Nephron (organoid): ENCODE results near the gene NHLRC4.

Experiments
- H3K27ac Mint-ChIP-seq, 3 experiments: 2 replicates each; pipeline ENCODE4 v1.8.0; 2020; ENCODE audit warnings: mixed read lengths in 3 of 3, mild to moderate bottlenecking in 2 of 3, moderate library complexity in 1 of 3
- H3K27me3 Mint-ChIP-seq: 2 replicates; pipeline ENCODE4 v1.8.0; 2021; ENCODE audit warnings: low read depth, mild to moderate bottlenecking, moderate library complexity, mixed read lengths
- H3K36me3 Mint-ChIP-seq: 2 replicates; pipeline ENCODE4 v1.8.0; 2020; ENCODE audit warnings: low read depth, mixed read lengths
- H3K4me1 Mint-ChIP-seq: 2 replicates; pipeline ENCODE4 v1.8.0; 2020; ENCODE audit warnings: mixed read lengths
- H3K4me3 Mint-ChIP-seq, 3 experiments: 2 replicates each; pipeline ENCODE4 v1.8.0; 2020; ENCODE audit warnings: mild to moderate bottlenecking in 3 of 3, mixed read lengths in 3 of 3, moderate library complexity in 2 of 3
- H3K9me3 Mint-ChIP-seq: 2 replicates; pipeline ENCODE4 v1.8.0; 2020; ENCODE audit warnings: mixed read lengths
- TF ChIP-seq, protein P1 (sequence below), 3 experiments: fragments of 200-600 bp; sonication (generic); IDR thresholded peaks; one replicate each; pipeline ENCODE4 v1.5.0; 2021; ENCODE audit warnings: antibody characterized with exemption in 3 of 3; ENCODE audit not compliant: unreplicated experiment in 3 of 3

Gene NHLRC4

DNA sequence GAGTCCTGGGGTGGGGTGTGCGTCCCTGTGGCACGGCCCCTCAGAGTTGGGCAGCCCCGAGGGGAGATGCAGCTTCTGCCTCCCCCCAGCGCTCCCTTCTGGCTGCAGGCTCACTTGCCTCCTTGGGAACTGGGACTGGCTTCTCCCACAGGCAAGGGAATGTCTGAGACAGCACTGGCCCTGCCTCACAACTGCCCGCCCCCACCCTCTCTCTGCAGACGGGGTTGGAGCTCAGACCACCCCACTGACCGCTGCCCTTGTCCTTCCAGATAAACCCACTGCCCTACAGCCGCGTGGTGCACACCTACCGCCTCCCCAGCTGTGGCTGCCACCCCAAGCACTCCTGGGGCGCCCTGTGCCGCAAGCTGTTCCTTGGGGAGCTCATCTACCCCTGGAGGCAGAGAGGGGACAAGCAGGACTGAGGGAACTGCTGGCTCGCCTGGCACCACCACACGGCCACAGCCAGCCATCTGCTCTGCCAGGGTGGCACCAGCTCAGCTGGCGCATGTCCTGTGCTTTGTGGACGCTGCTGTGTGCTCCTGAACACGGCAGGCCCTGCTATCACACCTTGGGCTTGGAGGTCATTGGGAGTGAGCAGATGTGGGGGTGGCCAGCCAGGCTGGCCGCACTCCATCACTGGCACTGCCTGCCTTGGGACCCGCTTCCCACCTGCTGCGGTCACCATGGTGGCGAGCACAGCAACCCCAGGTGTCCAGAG is 16.0 kb downstream of the NHLRC4 start:
- Mint-ChIP-seq H3K36me3 (no peaks in the 10 kb centered on the region), H3K27ac (no peak overlapping the region), H3K27me3 (peaks cover 4% of the 10 kb centered on the region), H3K4me3 (no peak overlapping the region), H3K9me3 (no peaks in the 10 kb centered on the region), H3K4me1 (peaks cover 16% of the 10 kb centered on the region)
- TF ChIP-seq, protein P1, sequence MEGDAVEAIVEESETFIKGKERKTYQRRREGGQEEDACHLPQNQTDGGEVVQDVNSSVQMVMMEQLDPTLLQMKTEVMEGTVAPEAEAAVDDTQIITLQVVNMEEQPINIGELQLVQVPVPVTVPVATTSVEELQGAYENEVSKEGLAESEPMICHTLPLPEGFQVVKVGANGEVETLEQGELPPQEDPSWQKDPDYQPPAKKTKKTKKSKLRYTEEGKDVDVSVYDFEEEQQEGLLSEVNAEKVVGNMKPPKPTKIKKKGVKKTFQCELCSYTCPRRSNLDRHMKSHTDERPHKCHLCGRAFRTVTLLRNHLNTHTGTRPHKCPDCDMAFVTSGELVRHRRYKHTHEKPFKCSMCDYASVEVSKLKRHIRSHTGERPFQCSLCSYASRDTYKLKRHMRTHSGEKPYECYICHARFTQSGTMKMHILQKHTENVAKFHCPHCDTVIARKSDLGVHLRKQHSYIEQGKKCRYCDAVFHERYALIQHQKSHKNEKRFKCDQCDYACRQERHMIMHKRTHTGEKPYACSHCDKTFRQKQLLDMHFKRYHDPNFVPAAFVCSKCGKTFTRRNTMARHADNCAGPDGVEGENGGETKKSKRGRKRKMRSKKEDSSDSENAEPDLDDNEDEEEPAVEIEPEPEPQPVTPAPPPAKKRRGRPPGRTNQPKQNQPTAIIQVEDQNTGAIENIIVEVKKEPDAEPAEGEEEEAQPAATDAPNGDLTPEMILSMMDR (IDR thresholded peaks at IDR 0.05; ENCODE audit: unreplicated experiment in 3 of 3), result no peak

DNA sequence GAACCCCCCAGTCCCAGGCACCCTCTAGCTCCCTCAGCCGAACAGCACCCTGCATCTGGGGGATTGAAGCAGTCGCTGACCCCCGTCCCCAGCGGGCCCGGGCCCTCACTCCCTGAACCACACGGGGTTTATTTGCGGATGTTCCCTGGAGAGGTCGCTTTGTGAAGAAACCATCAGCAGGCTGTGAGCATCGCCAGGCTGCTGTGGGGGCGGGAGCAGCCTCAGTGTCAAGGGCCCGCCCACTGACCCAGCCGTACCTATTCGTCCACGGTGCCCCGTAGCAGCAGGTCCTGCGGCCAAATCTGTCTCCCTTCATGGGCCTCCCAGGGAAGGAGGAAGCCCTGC is 16.6 kb downstream of the NHLRC4 start:
- Mint-ChIP-seq H3K27me3 (peaks cover 4% of the 10 kb centered on the region), H3K9me3 (no peaks in the 10 kb centered on the region)
- TF ChIP-seq, protein P1 (IDR thresholded peaks at IDR 0.05; ENCODE audit: unreplicated experiment in 3 of 3), result no peak

DNA sequence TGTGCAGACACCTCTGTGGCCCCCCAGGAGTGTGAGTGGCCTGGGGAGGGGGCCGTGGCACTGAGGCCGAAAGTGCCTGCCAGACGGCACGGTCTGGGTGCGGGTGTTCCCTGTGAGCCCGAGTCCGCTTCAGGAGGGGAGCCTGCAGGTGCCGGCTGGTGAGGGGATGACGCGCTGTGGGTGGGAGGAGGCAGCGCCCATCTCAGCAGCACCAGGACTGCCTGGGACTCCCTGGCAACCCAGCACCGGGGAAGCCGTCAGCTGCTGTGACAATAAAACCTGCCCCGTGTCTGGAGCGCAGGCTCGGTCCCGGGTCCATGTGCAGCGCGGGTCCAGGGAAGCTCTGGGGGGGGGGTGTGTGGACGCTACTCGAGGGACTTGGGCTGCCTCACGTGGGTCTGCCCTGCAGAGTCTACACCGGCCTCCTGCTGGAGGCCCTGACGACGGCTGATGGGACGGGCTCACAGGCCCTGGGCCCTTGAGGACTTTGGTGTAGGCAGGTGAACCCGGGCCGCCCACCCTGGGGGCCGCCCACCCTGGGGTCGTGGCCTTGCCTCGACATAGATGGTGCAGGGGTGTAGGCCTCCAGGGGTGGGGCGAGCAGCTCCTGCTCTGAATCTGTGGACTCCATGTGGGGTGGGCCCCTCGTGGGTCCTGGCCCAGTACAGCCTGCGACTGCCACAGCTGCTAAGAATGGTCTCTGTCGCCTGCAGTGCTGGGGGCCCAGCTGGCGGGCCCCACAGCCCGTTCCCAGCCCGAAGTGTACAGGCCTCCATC is 17.2 kb downstream of the NHLRC4 start:
- peaks cover 4% of the 10 kb centered on the region for H3K27me3 Mint-ChIP-seq
- no peak overlapping the region for H3K27ac Mint-ChIP-seq
- H3K9me3 Mint-ChIP-seq, result no peaks in the 10 kb centered on the region
- H3K4me3 Mint-ChIP-seq, result no peak overlapping the region
- TF ChIP-seq, protein P1 (IDR thresholded peaks at IDR 0.05; ENCODE audit: unreplicated experiment in 3 of 3), result no peak
- H3K36me3 Mint-ChIP-seq, result no peaks in the 10 kb centered on the region
- H3K4me1 Mint-ChIP-seq, result peaks cover 16% of the 10 kb centered on the region

More for the DNA sequence above, 16.6 kb downstream of the NHLRC4 start:
- Mint-ChIP-seq H3K4me1 (peaks cover 16% of the 10 kb centered on the region), H3K36me3 (no peaks in the 10 kb centered on the region), H3K27ac (no peak overlapping the region), H3K4me3 (no peak overlapping the region)

DNA sequence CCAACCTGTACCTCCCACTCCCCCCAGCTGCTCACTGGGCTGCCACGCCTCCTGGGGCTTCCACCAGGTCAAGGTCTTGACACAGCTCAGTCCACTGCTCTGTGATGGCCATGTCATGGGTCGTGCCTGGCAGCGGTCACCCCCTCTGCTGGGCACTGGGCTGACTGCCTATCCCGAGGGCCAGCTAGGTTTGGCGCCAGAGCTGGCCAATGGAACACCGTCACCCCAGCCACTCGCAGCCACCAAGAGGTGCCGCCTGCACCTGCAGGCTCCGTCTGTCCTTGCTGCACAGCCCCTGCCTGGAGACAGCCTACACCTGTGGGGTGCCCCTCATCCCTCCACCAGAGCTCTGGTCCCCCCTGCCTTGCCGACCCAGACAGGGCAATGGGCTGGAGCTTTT is 18.5 kb downstream of the NHLRC4 start:
- H3K9me3 Mint-ChIP-seq, result no peaks in the 10 kb centered on the region
- no peaks in the 10 kb centered on the region for H3K36me3 Mint-ChIP-seq
- TF ChIP-seq, protein P1 (IDR thresholded peaks at IDR 0.05; ENCODE audit: unreplicated experiment in 3 of 3), result no peak
- H3K27ac Mint-ChIP-seq, result peak overlapping the region in 2 of 3 experiments; percentile 25 to 40
- peaks cover 16% of the 10 kb centered on the region for H3K4me1 Mint-ChIP-seq
- H3K4me3 Mint-ChIP-seq, result peak overlapping the region in 2 of 3 experiments; percentile 16 to 46
- peaks cover 4% of the 10 kb centered on the region for H3K27me3 Mint-ChIP-seq

DNA sequence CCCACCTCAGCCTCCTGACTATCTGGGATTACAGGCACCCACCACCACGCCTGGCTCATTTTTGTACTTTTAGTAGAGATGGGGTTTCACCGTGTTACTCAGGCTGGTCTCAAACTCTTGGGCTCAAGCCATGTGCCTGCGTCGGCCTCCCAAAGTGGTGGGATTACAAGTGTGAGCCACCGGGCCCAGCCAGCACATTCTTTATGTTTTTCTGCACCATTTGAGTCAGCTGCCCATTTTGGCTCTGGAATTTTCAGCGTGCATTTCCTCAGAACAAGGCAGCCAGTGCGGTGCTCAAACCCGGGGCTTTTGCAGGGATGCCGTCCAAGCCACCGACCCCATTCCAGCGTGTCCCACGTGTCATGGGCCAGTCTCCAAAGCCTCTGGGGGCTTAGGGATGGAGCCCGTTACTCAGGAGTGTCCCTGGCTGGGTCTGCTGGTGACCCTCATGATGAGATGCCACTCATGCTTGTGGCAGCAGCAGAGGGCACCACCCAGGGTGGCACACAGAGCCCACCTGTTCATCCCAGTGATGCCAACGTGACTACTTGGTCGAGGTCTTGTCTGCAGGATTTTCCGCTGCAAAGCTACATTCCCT is 19.3 kb downstream of the NHLRC4 start:
- TF ChIP-seq, protein P1 (IDR thresholded peaks at IDR 0.05; ENCODE audit: unreplicated experiment in 3 of 3), result no peak
- Mint-ChIP-seq H3K9me3 (no peaks in the 10 kb centered on the region), H3K27ac (peak overlapping the region in 1 of 3 experiments; percentile 40), H3K4me1 (peaks cover 23% of the 10 kb centered on the region), H3K4me3 (peak overlapping the region; percentile 16 to 46 (median 29)), H3K36me3 (no peaks in the 10 kb centered on the region), H3K27me3 (peaks cover 7% of the 10 kb centered on the region)
